Astrocyte of the cerebellum (primary cell): Measurements from ENCODE around the gene CCDC87.

Experiments used
- DNase-seq: peaks from one replicate; pipeline ENCODE4 v3.0.0-alpha.2; 2011; ENCODE audit warnings: low read depth
- H3K4me3 ChIP-seq: 2 replicates; pipeline ENCODE4 v1.5.1; 2011; ENCODE audit warnings: mild to moderate bottlenecking, low read depth, low read length, moderate library complexity
- CTCF ChIP-seq: IDR thresholded peaks from 2 replicates; pipeline ENCODE4 v1.5.1; 2012; ENCODE audit warnings: low read length, low read depth, moderate library complexity, mild to moderate bottlenecking; ENCODE audit errors: missing control alignments
- in situ Hi-C: cut with HindIII; loops from 2 replicates; pipeline ENCODE4 v1.10.0; 2017; ENCODE audit warnings: low sequenced_read_pairs

CCDC87 gene

DNA sequence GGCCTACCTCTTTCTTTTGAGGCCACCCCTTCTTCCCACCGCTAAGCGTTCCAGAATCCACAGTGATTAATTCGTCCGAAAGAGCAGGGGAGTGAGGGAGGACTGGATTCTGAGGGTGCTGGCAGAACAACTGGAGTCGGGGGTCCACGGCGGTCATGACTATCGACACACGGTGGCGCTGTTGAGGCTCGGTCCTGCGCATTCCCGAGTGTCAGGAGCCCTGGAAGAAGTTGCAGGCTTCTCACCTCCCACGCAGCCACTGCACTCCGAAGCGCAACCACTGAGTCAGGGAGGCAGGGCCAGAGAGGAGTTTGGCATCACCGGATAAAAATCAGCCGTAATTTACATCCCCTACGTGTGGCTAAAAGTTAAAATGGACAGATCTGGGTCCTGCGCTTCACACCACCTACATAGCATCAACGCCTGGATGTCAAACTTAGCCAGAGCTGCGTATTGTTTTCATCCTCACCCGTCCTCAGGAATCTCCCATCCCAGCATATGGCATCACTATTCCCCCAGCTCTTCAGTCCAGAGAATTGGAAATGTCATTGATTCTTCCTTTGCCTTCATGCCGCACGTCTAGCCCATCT lies 13.8 kb downstream of the CCDC87 start:
- TF ChIP-seq CTCF = peak; percentile 85
- H3K4me3 ChIP-seq = no peak overlapping the region
- peak; percentile 44 for DNase-seq
- in situ Hi-C loops = no loop called here

DNA sequence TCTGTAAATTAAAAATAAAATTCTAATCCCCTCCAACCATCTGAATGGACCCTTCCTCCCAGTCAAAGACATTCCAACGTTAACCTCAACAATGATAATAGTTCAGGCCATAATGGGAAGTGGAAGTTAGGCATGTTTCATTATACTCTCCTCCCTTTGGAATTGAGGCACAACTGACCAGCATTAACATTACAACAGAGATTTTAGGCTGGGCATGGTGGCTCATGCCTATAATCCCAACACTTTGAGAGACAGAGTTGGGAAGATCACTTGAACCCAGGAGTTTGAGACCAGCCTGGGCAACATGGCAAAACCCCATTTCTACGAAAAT lies 22.0 kb downstream of the CCDC87 start:
- no peak for DNase-seq
- TF ChIP-seq CTCF = no peak
- no peak overlapping the region for H3K4me3 ChIP-seq
- in situ Hi-C loops = no loop called here

- in situ Hi-C loops = no loop called here
- no peak for TF ChIP-seq CTCF
- H3K4me3 ChIP-seq = no peak overlapping the region
- DNase-seq = no peak
Measured at GRCh38 chr11:66570079-66570849, 22.6 kb downstream of the CCDC87 start.

GRCh38 chr11:66569076-66569475 lies 23.8 kb downstream of the CCDC87 start:
- H3K4me3 ChIP-seq = no peak overlapping the region
- TF ChIP-seq CTCF = no peak
- DNase-seq = no peak
- in situ Hi-C loops = no loop called here

GRCh38 chr11:66568124-66568916 lies 24.5 kb downstream of the CCDC87 start, which contains the start of gene CTSF:
CTSF (minus strand) TSS chr11:66568606; CDS start chr11:66568486, 120 bp downstream.
- DNase-seq = peak; percentile 15
- H3K4me3 ChIP-seq = peak within 1 kb of the TSS; percentile 43
- TF ChIP-seq CTCF = no peak
- in situ Hi-C loops = no loop called here

DNA sequence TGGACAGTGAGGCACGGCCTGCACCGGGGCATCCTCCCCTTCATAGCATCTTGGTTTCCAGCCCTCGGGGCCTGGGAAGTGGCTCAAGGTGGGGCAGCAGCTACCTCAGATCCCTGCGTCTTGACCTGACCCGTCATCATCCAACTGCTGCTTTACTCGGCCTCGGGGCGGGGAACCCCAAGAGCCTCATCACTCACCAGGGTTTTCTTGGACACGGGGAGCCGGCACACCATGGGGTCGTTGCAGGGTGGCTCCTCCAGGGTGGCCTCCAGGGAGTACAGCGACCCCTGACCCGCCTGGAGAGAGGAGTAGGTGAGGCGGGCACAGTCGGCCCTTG lies 25.1 kb downstream of the CCDC87 start:
- in situ Hi-C loops = no loop called here
- no peak for DNase-seq
- H3K4me3 ChIP-seq = peak overlapping the region; percentile 43
- TF ChIP-seq CTCF = no peak
